Suprapubic skin (tissue), 3 donors: ENCODE data around the gene NT5DC4.

Source experiments
- CTCF ChIP-seq, 2 donors: fragments of 200-600 bp in 1 of 2; fragments of 450-650 bp in 1 of 2; sonication (generic) in 1 of 2; IDR thresholded peaks; one replicate each; pipeline ENCODE4 v1.5.1; 2016 to 2019; ENCODE audit warnings: antibody characterized with exemption in 2 of 2, mild to moderate bottlenecking in 1 of 2, moderate library complexity in 1 of 2
- EP300 ChIP-seq: sonication (generic); formaldehyde crosslinking; IDR thresholded peaks from one replicate; pipeline ENCODE4 v1.6.1; 2017; ENCODE audit warnings: antibody characterized with exemption

- no peak for TF ChIP-seq EP300
- TF ChIP-seq CTCF (IDR thresholded peaks at IDR 0.05): no peak
Measured at GRCh38 chr2:112772322-112772721, 51.5 kb downstream of the NT5DC4 start.
